Left ventricle myocardium inferior (tissue), 1 donor: ENCODE data around the gene OAS3. TPM values are rescaled to one million over a fixed set of nuclear protein-coding genes. Genes with fewer than 3 reads are reported as not detected.
A peak's percentile ranks its signal among the peaks of the same experiment; 100 is the strongest.

Experiments used
- DNase-seq: peaks from one replicate; pipeline ENCODE4 v3.0.0-alpha.2; 2020
- H3K27ac ChIP-seq: fragments of 200-600 bp; replicated peaks from 2 replicates; pipeline ENCODE4 v1.8.0; 2021
- H3K27me3 ChIP-seq: fragments of 200-600 bp; 2 replicates; pipeline ENCODE4 v1.8.0; 2021; ENCODE audit warnings: low read depth
- H3K36me3 ChIP-seq: fragments of 200-600 bp; 2 replicates; pipeline ENCODE4 v1.8.0; 2021
- H3K4me1 ChIP-seq: fragments of 200-600 bp; 2 replicates; pipeline ENCODE4 v1.8.0; 2021
- H3K4me3 ChIP-seq: fragments of 200-600 bp; 2 replicates; pipeline ENCODE4 v1.8.0; 2021; ENCODE audit warnings: mild to moderate bottlenecking, moderate library complexity
- H3K9me3 ChIP-seq: fragments of 200-600 bp; replicated peaks from 2 replicates; pipeline ENCODE4 v1.8.0; 2021
- CTCF ChIP-seq: fragments of 200-600 bp; IDR thresholded peaks from 2 replicates; pipeline ENCODE4 v1.8.0; 2021; ENCODE audit warnings: antibody characterized with exemption, mild to moderate bottlenecking, borderline replicate concordance
- intact Hi-C: fragments of 100-400 bp; cut with micrococcal nuclease; formaldehyde crosslinking; loops from one replicate; pipeline ENCODE4 v1.11.0; 2022
- total RNA-seq: library from RNA; stranded (reverse); fragmentation: NEBNext Ultra II Directional; extraction: Animal tissue kit (Norgen Biotek cat#: 25700); gene quantifications from one replicate; pipeline ENCODE4 v1.2.1, GENCODE V29; 2021
- donor health status: DM: no; HTN: yes; CAD: no; lungs with severe emphysema.

The OAS3 gene
- total RNA-seq, 1 donor from 2014 or later: 5.4 TPM

DNA sequence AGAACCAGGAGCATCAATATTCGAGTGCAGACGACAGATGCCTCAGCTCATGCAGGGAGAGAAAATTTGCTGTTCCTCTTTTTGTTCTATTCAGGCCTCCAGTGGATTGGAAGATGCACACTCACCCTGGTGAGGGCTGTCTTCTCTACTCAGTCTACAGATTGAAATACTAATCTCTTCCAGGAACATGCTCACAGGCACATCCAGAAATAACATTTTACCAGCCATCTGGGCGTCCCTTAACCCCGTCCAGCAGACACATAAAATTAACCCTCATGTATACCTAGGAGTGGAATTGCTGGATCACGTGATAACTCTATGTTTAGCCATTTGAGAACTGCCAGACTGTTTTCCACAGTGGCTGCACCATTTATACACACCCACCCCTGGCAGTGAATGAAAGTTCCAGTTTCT lies 35.6 kb downstream of the OAS3 start:
- Histone ChIP-seq H3K4me1 (peaks cover 32% of the 10 kb centered on the region), H3K4me3 (no peak overlapping the region), H3K36me3 (peaks cover 6% of the 10 kb centered on the region), H3K9me3 (no peaks in the 10 kb centered on the region), H3K27me3 (no peaks in the 10 kb centered on the region), H3K27ac (no peak overlapping the region)
- no peak for DNase-seq
- no peak for TF ChIP-seq CTCF
- intact Hi-C loops: no loop called here

DNA sequence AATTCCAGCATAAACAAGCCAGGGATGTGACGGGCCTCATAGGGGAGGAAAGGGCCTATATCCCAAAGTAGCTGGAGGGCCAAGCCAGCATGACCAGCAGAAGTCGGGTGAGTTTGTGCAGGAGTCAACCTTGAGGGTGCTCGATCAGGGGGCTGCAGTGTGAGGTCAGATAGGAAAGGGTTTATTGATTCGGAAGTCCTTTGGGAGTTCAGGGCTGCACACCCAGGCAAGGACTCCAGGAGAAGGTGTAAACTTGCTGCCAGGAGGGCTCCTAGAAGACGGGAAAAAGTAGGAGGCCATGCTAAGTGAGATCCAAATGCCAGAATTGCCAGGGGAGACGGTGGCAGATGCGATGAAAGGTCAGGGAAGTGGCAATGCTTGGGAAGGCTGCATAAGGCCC lies 36.6 kb downstream of the OAS3 start:
- no peak overlapping the region for H3K4me3 ChIP-seq
- no peaks in the 10 kb centered on the region for H3K9me3 ChIP-seq
- intact Hi-C loops: no loop called here
- no peaks in the 10 kb centered on the region for H3K27me3 ChIP-seq
- peaks cover 43% of the 10 kb centered on the region for H3K4me1 ChIP-seq
- H3K36me3 ChIP-seq: peaks cover 6% of the 10 kb centered on the region
- DNase-seq: no peak
- no peak for TF ChIP-seq CTCF
- H3K27ac ChIP-seq: no peak overlapping the region

GRCh38 chr12:112977139-112977538 lies 38.9 kb downstream of the OAS3 start:
- H3K9me3 ChIP-seq: peaks cover 15% of the 10 kb centered on the region
- peak overlapping the region; percentile 92 for H3K27ac ChIP-seq
- intact Hi-C loops: no loop called here

DNA sequence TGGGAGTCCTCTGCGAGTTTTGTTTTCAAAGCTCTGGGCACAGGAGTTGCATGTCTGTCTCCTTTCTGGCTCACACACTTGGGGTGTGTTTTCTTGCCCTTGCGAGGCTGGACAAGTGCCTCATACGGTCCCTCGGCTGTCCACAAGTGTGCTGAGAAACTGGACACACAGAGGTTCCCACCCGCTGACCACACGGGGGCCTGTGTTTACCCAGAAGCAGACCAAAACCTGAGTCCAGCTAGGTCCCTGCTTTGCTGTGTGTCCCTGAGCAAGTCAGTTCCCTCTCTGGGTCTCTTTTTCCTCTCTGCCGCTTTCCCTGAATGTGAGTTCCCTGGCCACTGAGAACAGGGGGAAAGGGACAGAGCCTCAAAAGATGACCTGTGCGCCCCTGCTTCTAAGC lies 39.4 kb downstream of the OAS3 start:
- peaks cover 20% of the 10 kb centered on the region for H3K9me3 ChIP-seq
- no peaks in the 10 kb centered on the region for H3K27me3 ChIP-seq
- intact Hi-C loops: no loop called here
- H3K4me1 ChIP-seq: peaks cover 31% of the 10 kb centered on the region
- peak; percentile 27 for DNase-seq
- peak overlapping the region; percentile 92 for H3K27ac ChIP-seq
- H3K36me3 ChIP-seq: no peaks in the 10 kb centered on the region
- TF ChIP-seq CTCF: no peak
- peak overlapping the region; percentile 69 for H3K4me3 ChIP-seq

More at GRCh38 chr12:112977139-112977538, 38.9 kb downstream of the OAS3 start:
- no peak for DNase-seq
- Histone ChIP-seq H3K36me3 (no peaks in the 10 kb centered on the region), H3K4me3 (no peak overlapping the region), H3K27me3 (no peaks in the 10 kb centered on the region), H3K4me1 (peaks cover 31% of the 10 kb centered on the region)
- no peak for TF ChIP-seq CTCF

DNA sequence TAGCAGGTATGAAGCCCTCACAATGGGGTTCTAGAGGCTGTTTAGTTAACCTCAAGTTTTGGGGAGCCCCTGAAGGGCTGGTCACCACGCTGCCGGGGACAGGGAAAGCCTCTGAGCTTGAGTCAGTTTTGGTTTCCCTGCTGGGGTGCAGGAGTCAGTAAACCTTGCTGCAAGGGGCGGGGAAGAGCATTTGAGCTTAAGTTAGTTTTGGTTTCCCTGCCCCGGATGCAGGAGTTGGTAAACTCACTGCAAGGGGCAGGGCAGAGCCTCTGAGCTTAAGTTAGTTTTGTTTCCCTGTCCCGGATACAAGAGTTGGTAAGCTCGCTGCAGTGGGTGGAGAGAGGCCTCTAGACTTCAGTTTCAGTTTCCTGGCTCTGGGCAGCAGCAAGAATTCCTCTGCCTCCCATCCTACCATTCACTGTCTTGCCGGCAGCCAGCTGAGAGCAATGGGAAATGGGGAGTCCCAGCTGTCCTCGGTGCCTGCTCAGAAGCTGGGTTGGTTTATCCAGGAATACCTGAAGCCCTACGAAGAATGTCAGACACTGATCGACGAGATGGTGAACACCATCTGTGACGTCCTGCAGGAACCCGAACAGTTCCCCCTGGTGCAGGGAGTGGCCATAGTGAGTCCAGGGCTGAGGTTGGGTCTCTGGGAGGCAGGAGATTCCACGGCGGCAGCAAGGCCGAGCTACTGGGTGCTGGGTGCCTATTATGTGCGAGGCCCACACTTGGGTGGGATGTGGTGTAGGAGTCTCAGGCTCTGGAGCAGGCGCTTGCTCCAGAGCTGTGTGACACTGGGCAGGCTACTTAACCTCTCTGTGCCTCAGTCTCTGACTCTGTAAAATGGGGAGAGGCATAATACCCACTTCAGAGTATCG lies 40.1 kb downstream of the OAS3 start, which contains the start of gene OAS2:
Gene OAS2 (plus strand): TSS at position 357 of the 878 bp plus-strand sequence. CDS start 90 bp downstream, at position 447.
- no peaks in the 10 kb centered on the region for H3K27me3 ChIP-seq

More for the DNA sequence above, 40.1 kb downstream of the OAS3 start, which contains the start of gene OAS2:
- H3K4me3 ChIP-seq: peak within 1 kb of the TSS; percentile 69
- TF ChIP-seq CTCF: no peak
- peaks cover 31% of the 10 kb centered on the region for H3K4me1 ChIP-seq
- DNase-seq: peak; percentile 40
- peak within 1 kb of the TSS; percentile 92 for H3K27ac ChIP-seq
- intact Hi-C loops: no loop called here
- H3K9me3 ChIP-seq: peaks cover 23% of the 10 kb centered on the region
- H3K36me3 ChIP-seq: no peaks in the 10 kb centered on the region
